ENCODE measurements around the gene SAMD7.
A peak's percentile ranks its signal among the peaks of the same experiment; 100 is the strongest.

Gene SAMD7

GRCh38 chr3:169914321-169914720, 2.9 kb downstream of the SAMD7 start:
- DNase-seq, result no peak

GRCh38 chr3:169923189-169923588, 11.8 kb downstream of the SAMD7 start:
- DNase-seq, result peak; percentile 55

- DNase-seq, result no peak
These were observed 12.5 kb downstream of the SAMD7 start for GRCh38 chr3:169923831-169924230.

- DNase-seq, result no peak
These were observed 18.6 kb downstream of the SAMD7 start for GRCh38 chr3:169929830-169930519.

- no peak for DNase-seq
These were observed 19.5 kb downstream of the SAMD7 start for GRCh38 chr3:169930843-169931242.

GRCh38 chr3:169931747-169932520, 20.6 kb downstream of the SAMD7 start:
- no peak for DNase-seq

- no peak for DNase-seq
These were observed 27.9 kb downstream of the SAMD7 start for GRCh38 chr3:169939320-169939719.

- no peak for DNase-seq
These were observed 28.4 kb downstream of the SAMD7 start for GRCh38 chr3:169939751-169940150.

- DNase-seq, result no peak
These were observed 29.3 kb downstream of the SAMD7 start for GRCh38 chr3:169940470-169941181.

GRCh38 chr3:169945313-169945712, 33.9 kb downstream of the SAMD7 start:
- no peak for DNase-seq

- no peak for DNase-seq
These were observed 35.0 kb downstream of the SAMD7 start for GRCh38 chr3:169946336-169946735.

GRCh38 chr3:169948559-169949448, 37.4 kb downstream of the SAMD7 start:
- DNase-seq, result no peak

GRCh38 chr3:169952045-169952444, 40.7 kb downstream of the SAMD7 start:
- no peak for DNase-seq

- DNase-seq, result no peak
These were observed 42.2 kb downstream of the SAMD7 start for GRCh38 chr3:169953462-169954141.

- no peak for DNase-seq
These were observed 42.9 kb downstream of the SAMD7 start for GRCh38 chr3:169954142-169954756.

GRCh38 chr3:169955406-169955805, 44.0 kb downstream of the SAMD7 start:
- no peak for DNase-seq

- DNase-seq, result no peak
These were observed 52.8 kb downstream of the SAMD7 start for GRCh38 chr3:169964176-169964575.

- no peak for DNase-seq
These were observed 54.4 kb downstream of the SAMD7 start for GRCh38 chr3:169965562-169966427.

- DNase-seq, result peak; percentile 97
These were observed 55.1 kb downstream of the SAMD7 start, which contains the start of gene SEC62 for GRCh38 chr3:169966428-169966950. SEC62 (plus strand) TSS chr3:169966807; CDS start chr3:169966823, 16 bp downstream.
